Transverse colon (tissue), 4 donors: ENCODE data around the gene MRAP2.
"Not testable (repeated sequence)": the region's sequence is repeated elsewhere in the genome, so short reads cannot be mapped to it uniquely, and the experiment has no call there.

ENCODE experiments used
- EP300 ChIP-seq: sonication (generic); formaldehyde crosslinking; IDR thresholded peaks from one replicate; pipeline ENCODE4 v1.6.1; 2017; ENCODE audit warnings: antibody characterized with exemption, low read depth
- POLR2A ChIP-seq: fragments of 450-650 bp; IDR thresholded peaks from one replicate; pipeline ENCODE4 v1.6.1; 2016; ENCODE audit warnings: antibody characterized with exemption, mild to moderate bottlenecking, moderate library complexity
- POLR2AphosphoS5 ChIP-seq, 3 donors: sonication (generic); formaldehyde crosslinking; IDR thresholded peaks; one replicate each; pipeline ENCODE4 v1.6.1; 2016; ENCODE audit warnings: antibody characterized with exemption in 3 of 3
- TF ChIP-seq, protein P1 (sequence below), 5 experiments: fragments of 200-600 bp in 3 of 5; fragments of 450-650 bp in 2 of 5; sonication (generic) in 3 of 5; IDR thresholded peaks; 1 replicate in 2 of 5; 2 replicates in 3 of 5; pipeline ENCODE4 v1.5.1; 2016 to 2017; ENCODE audit warnings: antibody characterized with exemption in 5 of 5, inconsistent platforms in 3 of 5, mild to moderate bottlenecking in 2 of 5, moderate library complexity in 1 of 5

DNA sequence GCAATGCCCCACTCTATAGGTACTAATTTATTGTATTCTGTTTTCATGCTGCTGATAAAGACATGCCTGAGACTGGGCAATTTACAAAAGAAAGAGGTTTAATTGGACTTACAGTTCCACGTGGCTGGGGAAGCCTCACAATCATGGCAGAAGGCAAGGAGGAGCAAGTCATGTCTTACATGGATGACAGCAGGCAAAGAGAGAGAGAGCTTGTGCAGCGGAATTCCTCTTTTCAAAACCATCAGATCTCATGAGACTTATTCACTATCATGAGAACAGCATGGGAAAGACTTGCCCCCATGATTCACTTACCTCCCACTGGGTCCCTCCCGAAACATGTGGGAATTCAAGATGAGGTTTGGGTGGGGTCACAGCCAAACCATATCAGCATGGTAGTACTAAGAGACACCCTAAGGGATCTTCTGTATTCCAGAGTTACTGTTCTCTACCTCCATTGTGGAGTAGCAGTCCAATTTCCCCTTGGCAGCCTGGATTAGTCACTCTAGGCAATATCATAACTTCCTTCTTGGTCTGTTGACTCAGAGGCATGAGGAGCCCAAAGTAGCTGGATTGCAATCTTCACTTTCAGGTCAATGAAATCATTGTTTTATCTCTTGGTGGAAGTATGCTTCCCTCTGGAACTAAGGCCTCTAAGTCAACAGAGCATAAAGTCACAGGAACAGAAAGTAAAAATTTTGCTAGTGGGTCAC, 71.8 kb downstream of the MRAP2 start:
- TF ChIP-seq POLR2AphosphoS5 (IDR thresholded peaks at IDR 0.05); POLR2A; EP300: not testable (repeated sequence)
- TF ChIP-seq, protein P1, sequence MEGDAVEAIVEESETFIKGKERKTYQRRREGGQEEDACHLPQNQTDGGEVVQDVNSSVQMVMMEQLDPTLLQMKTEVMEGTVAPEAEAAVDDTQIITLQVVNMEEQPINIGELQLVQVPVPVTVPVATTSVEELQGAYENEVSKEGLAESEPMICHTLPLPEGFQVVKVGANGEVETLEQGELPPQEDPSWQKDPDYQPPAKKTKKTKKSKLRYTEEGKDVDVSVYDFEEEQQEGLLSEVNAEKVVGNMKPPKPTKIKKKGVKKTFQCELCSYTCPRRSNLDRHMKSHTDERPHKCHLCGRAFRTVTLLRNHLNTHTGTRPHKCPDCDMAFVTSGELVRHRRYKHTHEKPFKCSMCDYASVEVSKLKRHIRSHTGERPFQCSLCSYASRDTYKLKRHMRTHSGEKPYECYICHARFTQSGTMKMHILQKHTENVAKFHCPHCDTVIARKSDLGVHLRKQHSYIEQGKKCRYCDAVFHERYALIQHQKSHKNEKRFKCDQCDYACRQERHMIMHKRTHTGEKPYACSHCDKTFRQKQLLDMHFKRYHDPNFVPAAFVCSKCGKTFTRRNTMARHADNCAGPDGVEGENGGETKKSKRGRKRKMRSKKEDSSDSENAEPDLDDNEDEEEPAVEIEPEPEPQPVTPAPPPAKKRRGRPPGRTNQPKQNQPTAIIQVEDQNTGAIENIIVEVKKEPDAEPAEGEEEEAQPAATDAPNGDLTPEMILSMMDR (IDR thresholded peaks at IDR 0.05) = not testable (repeated sequence)
